ENCODE data around the gene RIMBP2.
"Not testable (repeated sequence)": the region's sequence is repeated elsewhere in the genome, so short reads cannot be mapped to it uniquely, and the experiment has no call there.

RIMBP2 gene

DNA sequence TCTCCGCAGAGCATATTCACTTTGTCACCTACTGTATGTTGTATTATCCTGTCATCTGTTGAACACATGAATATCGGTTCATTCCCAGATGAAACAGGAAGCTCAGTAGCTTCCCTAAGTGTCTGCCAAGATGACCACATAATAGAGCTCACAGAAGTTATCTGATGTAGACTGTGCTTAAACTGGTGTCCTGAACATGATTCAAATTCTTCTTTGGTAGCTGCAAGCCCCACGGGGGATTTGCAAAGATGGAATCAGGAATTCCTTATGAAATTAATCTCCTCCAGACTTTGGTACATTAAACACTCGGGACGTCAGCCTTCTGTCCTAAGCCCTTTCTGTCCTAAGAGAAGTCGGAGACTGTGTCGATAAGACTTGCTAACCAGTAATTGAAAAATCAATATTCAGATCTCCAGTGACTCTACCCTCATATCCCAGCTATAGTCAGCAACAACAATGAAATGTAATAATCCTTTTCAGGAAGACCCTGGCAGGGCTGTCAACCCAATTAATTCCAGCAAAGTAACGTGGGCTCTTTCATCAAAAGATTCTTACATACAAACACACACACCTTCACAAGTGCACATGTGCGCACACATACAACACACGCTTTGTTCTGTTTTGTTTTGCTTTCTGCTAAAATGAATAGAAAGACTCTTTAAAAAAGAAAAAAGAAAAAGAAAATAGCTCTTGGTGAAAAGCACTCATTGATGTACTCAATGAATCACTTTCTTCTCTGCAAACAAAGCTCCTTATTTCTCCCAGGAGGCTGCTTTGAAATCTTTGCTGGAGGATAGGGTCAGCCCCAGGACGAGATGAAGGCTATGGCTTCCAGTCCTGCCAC is 127.2 kb downstream of the RIMBP2 start:
- H3K4me3 ChIP-seq (replicated peaks; ENCODE audit: insufficient read depth, low read length): no peak overlapping the region
- no peak overlapping the region for H3K27ac ChIP-seq (replicated peaks)
- no peak for DNase-seq (ENCODE audit: low read depth in 1 of 2, low spot score in 1 of 2)
- no peaks in the 10 kb centered on the region for H3K27me3 ChIP-seq (ENCODE audit: insufficient read depth, poor library complexity, severe bottlenecking)
- no peak for TF ChIP-seq POLR2AphosphoS5 (IDR thresholded peaks at IDR 0.05; ENCODE audit: low read depth)
- no peak for TF ChIP-seq SPI1 (IDR thresholded peaks at IDR 0.05; ENCODE audit: borderline replicate concordance, low read depth)
- TF ChIP-seq, protein P1, sequence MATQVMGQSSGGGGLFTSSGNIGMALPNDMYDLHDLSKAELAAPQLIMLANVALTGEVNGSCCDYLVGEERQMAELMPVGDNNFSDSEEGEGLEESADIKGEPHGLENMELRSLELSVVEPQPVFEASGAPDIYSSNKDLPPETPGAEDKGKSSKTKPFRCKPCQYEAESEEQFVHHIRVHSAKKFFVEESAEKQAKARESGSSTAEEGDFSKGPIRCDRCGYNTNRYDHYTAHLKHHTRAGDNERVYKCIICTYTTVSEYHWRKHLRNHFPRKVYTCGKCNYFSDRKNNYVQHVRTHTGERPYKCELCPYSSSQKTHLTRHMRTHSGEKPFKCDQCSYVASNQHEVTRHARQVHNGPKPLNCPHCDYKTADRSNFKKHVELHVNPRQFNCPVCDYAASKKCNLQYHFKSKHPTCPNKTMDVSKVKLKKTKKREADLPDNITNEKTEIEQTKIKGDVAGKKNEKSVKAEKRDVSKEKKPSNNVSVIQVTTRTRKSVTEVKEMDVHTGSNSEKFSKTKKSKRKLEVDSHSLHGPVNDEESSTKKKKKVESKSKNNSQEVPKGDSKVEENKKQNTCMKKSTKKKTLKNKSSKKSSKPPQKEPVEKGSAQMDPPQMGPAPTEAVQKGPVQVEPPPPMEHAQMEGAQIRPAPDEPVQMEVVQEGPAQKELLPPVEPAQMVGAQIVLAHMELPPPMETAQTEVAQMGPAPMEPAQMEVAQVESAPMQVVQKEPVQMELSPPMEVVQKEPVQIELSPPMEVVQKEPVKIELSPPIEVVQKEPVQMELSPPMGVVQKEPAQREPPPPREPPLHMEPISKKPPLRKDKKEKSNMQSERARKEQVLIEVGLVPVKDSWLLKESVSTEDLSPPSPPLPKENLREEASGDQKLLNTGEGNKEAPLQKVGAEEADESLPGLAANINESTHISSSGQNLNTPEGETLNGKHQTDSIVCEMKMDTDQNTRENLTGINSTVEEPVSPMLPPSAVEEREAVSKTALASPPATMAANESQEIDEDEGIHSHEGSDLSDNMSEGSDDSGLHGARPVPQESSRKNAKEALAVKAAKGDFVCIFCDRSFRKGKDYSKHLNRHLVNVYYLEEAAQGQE (IDR thresholded peaks at IDR 0.05; ENCODE audit: insufficient replicate concordance, low read depth): no peak
- no peak for TF ChIP-seq GABPA (IDR thresholded peaks at IDR 0.05; ENCODE audit: low read depth)
- TF ChIP-seq, protein P2, sequence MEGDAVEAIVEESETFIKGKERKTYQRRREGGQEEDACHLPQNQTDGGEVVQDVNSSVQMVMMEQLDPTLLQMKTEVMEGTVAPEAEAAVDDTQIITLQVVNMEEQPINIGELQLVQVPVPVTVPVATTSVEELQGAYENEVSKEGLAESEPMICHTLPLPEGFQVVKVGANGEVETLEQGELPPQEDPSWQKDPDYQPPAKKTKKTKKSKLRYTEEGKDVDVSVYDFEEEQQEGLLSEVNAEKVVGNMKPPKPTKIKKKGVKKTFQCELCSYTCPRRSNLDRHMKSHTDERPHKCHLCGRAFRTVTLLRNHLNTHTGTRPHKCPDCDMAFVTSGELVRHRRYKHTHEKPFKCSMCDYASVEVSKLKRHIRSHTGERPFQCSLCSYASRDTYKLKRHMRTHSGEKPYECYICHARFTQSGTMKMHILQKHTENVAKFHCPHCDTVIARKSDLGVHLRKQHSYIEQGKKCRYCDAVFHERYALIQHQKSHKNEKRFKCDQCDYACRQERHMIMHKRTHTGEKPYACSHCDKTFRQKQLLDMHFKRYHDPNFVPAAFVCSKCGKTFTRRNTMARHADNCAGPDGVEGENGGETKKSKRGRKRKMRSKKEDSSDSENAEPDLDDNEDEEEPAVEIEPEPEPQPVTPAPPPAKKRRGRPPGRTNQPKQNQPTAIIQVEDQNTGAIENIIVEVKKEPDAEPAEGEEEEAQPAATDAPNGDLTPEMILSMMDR (IDR thresholded peaks at IDR 0.05; ENCODE audit: insufficient read depth, low read length): no peak

DNA sequence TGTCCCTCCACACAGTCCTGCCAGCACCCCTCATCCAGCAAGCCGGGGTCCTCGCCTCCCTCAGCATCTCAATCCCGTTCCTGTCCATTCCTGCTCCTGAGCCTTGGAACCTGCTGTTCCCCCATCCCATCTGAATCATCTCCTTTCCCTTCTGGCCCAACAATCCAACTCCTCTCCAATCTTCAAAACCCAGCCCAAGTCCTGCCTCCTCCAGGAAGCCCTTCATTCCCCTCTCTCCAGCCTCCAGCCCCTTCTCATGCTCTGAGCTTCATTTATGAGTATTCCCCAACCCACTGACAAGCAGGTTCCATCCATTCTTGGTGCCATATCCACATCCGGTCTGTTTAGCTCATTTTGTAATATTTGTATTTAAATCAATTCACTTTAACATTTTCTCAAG is 128.1 kb downstream of the RIMBP2 start:
- H3K27ac ChIP-seq (replicated peaks): no peak overlapping the region
- no peaks in the 10 kb centered on the region for H3K27me3 ChIP-seq (ENCODE audit: insufficient read depth, poor library complexity, severe bottlenecking)
- DNase-seq (ENCODE audit: low read depth in 1 of 2, low spot score in 1 of 2): no peak
- no peak overlapping the region for H3K4me3 ChIP-seq (replicated peaks; ENCODE audit: insufficient read depth, low read length)
- TF ChIP-seq GABPA (IDR thresholded peaks at IDR 0.05; ENCODE audit: low read depth) (no peak), SPI1 (IDR thresholded peaks at IDR 0.05; ENCODE audit: borderline replicate concordance, low read depth) (no peak), POLR2AphosphoS5 (IDR thresholded peaks at IDR 0.05; ENCODE audit: low read depth) (no peak)
- TF ChIP-seq, protein P2 (IDR thresholded peaks at IDR 0.05; ENCODE audit: insufficient read depth, low read length): no peak
- TF ChIP-seq, protein P1 (IDR thresholded peaks at IDR 0.05; ENCODE audit: insufficient replicate concordance, low read depth): no peak

DNA sequence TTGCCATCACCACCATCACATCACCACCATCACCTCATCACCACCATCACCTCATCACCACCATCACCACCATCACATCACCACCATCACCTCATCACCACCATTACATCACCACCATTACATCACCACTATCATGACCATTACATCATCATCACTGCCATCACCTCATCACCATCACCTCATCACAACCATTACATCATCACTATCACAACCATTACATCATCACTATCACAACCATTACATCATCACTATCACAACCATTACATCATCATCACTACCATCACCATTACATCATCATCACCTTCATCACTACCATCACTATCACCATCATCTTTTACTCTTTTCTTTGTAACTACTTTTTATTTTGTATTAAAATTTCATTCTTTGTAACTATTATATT is 131.6 kb downstream of the RIMBP2 start:
- H3K27ac ChIP-seq (replicated peaks); H3K27me3 ChIP-seq (ENCODE audit: insufficient read depth, poor library complexity, severe bottlenecking); H3K4me3 ChIP-seq (replicated peaks; ENCODE audit: insufficient read depth, low read length); DNase-seq (ENCODE audit: low read depth in 1 of 2, low spot score in 1 of 2): not testable (repeated sequence)

DNA sequence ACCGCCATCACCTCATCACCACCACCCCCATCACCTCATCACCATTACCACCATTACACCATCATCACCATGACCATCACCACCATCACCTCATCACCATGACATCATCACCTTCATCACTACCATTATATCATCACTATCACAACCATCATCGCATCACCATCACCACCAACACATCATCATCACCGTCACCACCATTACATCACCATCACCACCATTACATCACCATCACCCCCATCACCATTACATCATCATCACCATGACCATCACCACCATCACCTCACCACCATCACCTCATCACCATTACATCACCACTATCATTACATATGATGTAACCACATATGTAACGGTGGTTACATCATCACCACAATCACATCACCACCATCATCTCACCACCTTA is 132.3 kb downstream of the RIMBP2 start:
- H3K27ac ChIP-seq (replicated peaks): no peak overlapping the region
- H3K4me3 ChIP-seq (replicated peaks; ENCODE audit: insufficient read depth, low read length): no peak overlapping the region
- no peaks in the 10 kb centered on the region for H3K27me3 ChIP-seq (ENCODE audit: insufficient read depth, poor library complexity, severe bottlenecking)
- TF ChIP-seq, protein P1 (IDR thresholded peaks at IDR 0.05; ENCODE audit: insufficient replicate concordance, low read depth): no peak
- TF ChIP-seq, protein P2 (IDR thresholded peaks at IDR 0.05; ENCODE audit: insufficient read depth, low read length): no peak
- TF ChIP-seq SPI1 (IDR thresholded peaks at IDR 0.05; ENCODE audit: borderline replicate concordance, low read depth) (no peak), GABPA (IDR thresholded peaks at IDR 0.05; ENCODE audit: low read depth) (no peak), POLR2AphosphoS5 (IDR thresholded peaks at IDR 0.05; ENCODE audit: low read depth) (no peak)
- DNase-seq (ENCODE audit: low read depth in 1 of 2, low spot score in 1 of 2): no peak

All from HL-60 (cell line).